NB4 (cell line): Measurements from ENCODE around the gene PARK7.

Experiments
- DNase-seq: peaks from one replicate; pipeline ENCODE4 v3.0.0; 2010; ENCODE audit warnings: low read depth
- H3K4me3 ChIP-seq: one replicate; pipeline ENCODE4 v1.5.1; 2011; ENCODE audit warnings: mild to moderate bottlenecking, low read depth, low read length, moderate library complexity
- CTCF ChIP-seq: IDR thresholded peaks from one replicate; pipeline ENCODE4 v1.5.1; 2012; ENCODE audit warnings: low read depth, low read length
- MYC ChIP-seq: IDR thresholded peaks from 2 replicates; pipeline ENCODE4 v1.6.1; 2011; ENCODE audit warnings: low read depth, low read length
- POLR2A ChIP-seq: IDR thresholded peaks from 2 replicates; pipeline ENCODE4 v1.6.1; 2011; ENCODE audit warnings: mild to moderate bottlenecking; ENCODE audit not compliant: insufficient read length; ENCODE audit errors: extremely low read depth
- TF ChIP-seq, protein P1 (sequence below): IDR thresholded peaks from 2 replicates; pipeline ENCODE4 v1.6.1; 2011; ENCODE audit warnings: low read depth, low read length

The PARK7 gene

DNA sequence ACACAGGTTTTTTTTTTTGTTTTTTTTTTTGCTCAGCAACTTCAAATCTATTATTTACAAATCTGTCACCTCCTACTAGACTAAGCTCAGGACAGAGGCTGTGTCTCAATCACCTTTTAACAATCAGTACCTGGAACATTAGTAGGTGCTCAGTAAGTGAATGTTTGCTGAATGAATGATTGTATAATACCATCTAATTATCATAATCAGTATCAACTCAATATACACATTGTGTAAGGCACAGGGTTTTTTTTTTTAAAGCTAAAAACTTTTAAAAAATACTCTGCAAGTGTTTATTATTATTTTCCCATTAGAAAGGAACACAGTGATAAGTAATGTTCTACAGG lies 55.4 kb downstream of the PARK7 start:
- no peak overlapping the region for H3K4me3 ChIP-seq
- DNase-seq, result no peak
- no peak for TF ChIP-seq CTCF
- no peak for TF ChIP-seq POLR2A
- no peak for TF ChIP-seq MYC
- TF ChIP-seq, protein P1, sequence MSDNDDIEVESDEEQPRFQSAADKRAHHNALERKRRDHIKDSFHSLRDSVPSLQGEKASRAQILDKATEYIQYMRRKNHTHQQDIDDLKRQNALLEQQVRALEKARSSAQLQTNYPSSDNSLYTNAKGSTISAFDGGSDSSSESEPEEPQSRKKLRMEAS, result no peak

DNA sequence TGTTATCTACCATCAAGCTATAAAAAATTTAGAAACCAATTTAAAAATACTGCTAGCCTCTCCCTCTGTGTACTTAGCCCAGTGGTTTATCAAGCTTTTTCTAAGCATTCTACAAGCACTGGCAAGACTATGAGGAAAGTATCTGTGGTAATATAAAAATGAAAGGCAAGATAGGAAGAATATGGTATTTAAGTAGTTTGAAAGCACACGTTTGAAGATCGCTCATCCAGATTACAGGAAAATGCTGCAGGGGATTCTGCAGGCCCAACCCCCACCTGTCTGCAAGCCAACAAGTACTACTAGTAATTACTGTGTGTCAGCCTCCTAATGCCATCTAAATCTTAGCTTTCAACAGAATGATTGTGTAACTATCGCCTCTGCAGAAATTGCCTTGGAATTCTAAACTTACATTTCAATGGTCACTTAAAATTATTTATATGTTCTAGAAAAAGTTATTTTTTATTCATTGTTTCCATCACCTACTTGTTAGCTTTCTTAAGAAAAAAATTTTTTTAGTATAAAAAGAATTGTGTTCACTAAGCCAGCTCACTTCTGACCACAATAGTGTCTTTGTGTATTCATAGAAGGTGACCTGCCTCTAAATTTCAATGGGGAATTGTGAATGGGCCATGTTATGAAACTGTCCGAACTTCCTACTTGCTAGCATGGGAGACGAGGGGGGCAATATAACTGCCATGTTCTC lies 56.1 kb downstream of the PARK7 start:
- DNase-seq, result no peak
- H3K4me3 ChIP-seq, result no peak overlapping the region
- TF ChIP-seq, protein P1, result no peak
- no peak for TF ChIP-seq POLR2A
- TF ChIP-seq MYC, result no peak
- no peak for TF ChIP-seq CTCF

- TF ChIP-seq MYC, result no peak
- no peak for DNase-seq
- H3K4me3 ChIP-seq, result no peak overlapping the region
Observed at GRCh38 chr1:8018492-8019228, 57.1 kb downstream of the PARK7 start.

DNA sequence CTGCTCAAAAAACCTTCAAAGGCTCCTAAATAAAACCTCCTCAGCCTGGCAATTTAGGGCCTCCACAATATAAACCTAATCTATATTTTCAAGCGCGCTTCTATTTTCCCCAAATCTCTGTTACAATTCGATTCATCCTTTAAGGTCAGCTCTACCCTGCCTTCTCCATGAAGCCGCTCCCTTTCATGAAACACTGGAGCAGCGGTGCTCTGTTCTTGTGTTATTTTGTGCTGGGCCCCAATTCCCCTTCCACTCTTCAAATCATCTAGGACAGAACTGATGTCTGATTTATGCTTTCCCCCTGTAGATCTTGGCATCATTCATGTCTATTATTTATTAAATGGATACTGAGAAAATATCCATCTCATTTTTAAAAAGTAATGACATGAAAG lies 57.7 kb downstream of the PARK7 start:
- H3K4me3 ChIP-seq, result no peak overlapping the region
- TF ChIP-seq CTCF (no peak), MYC (no peak), POLR2A (no peak)
- TF ChIP-seq, protein P1, result no peak
- DNase-seq, result no peak

- H3K4me3 ChIP-seq, result no peak overlapping the region
- peak; percentile 30 for DNase-seq
Observed at GRCh38 chr1:8020032-8020431, 58.5 kb downstream of the PARK7 start.

More at GRCh38 chr1:8020032-8020431, 58.5 kb downstream of the PARK7 start:
- TF ChIP-seq POLR2A (no peak), CTCF (no peak), MYC (no peak)
- TF ChIP-seq, protein P1, result no peak
